Parathyroid adenoma (tissue), 2 donors: ENCODE measurements around the gene RGS12.

Source experiments
- H2AFZ ChIP-seq: fragments of 300-600 bp; sonication (generic); one replicate; pipeline ENCODE4 v1.7.0; 2017; ENCODE audit warnings: antibody characterized with exemption, mild to moderate bottlenecking
- H3K27ac ChIP-seq: fragments of 300-600 bp; sonication (generic); one replicate; pipeline ENCODE4 v1.7.0; 2017
- H3K27me3 ChIP-seq: fragments of 300-600 bp; sonication (generic); one replicate; pipeline ENCODE4 v1.7.0; 2017; ENCODE audit warnings: low read length; ENCODE audit not compliant: control insufficient read depth, insufficient read depth
- H3K36me3 ChIP-seq: fragments of 300-600 bp; sonication (generic); one replicate; pipeline ENCODE4 v1.7.0; 2017; ENCODE audit warnings: low read length; ENCODE audit not compliant: control insufficient read depth, insufficient read depth
- H3K4me1 ChIP-seq: fragments of 300-600 bp; sonication (generic); one replicate; pipeline ENCODE4 v1.7.0; 2017; ENCODE audit warnings: control low read depth
- H3K4me2 ChIP-seq: fragments of 300-600 bp; sonication (generic); one replicate; pipeline ENCODE4 v1.7.0; 2017; ENCODE audit warnings: low read length
- H3K4me3 ChIP-seq: fragments of 300-600 bp; sonication (generic); one replicate; pipeline ENCODE4 v1.7.0; 2017; ENCODE audit warnings: low read depth, low read length
- H3K79me2 ChIP-seq: fragments of 300-600 bp; sonication (generic); one replicate; pipeline ENCODE4 v1.7.0; 2017; ENCODE audit warnings: control low read depth
- H3K9ac ChIP-seq: fragments of 300-600 bp; sonication (generic); one replicate; pipeline ENCODE4 v1.7.0; 2017; ENCODE audit warnings: mild to moderate bottlenecking
- H3K9me3 ChIP-seq: fragments of 300-600 bp; sonication (generic); one replicate; pipeline ENCODE4 v1.7.0; 2017; ENCODE audit warnings: low read length; ENCODE audit not compliant: control insufficient read depth
- CTCF ChIP-seq: fragments of 300-600 bp; sonication (generic); IDR thresholded peaks from one replicate; pipeline ENCODE4 v1.7.0; 2017; ENCODE audit warnings: antibody characterized with exemption, mild to moderate bottlenecking
- donor health status: primary hyperparathyroidism.

RGS12 gene

GRCh38 chr4:3263876-3264193, 29.0 kb upstream of the RGS12 start:
- no peak overlapping the region for H2AFZ ChIP-seq
- no peaks in the 10 kb centered on the region for H3K27me3 ChIP-seq
- H3K4me1 ChIP-seq = no peaks in the 10 kb centered on the region
- no peak overlapping the region for H3K27ac ChIP-seq
- H3K9me3 ChIP-seq = no peaks in the 10 kb centered on the region
- H3K36me3 ChIP-seq = no peaks in the 10 kb centered on the region
- no peaks in the 10 kb centered on the region for H3K79me2 ChIP-seq
- no peak overlapping the region for H3K4me2 ChIP-seq
- H3K4me3 ChIP-seq = no peak overlapping the region
- TF ChIP-seq CTCF = no peak
- H3K9ac ChIP-seq = no peak overlapping the region

- Histone ChIP-seq H3K36me3 (no peaks in the 10 kb centered on the region), H3K9me3 (no peaks in the 10 kb centered on the region), H3K79me2 (no peaks in the 10 kb centered on the region), H2AFZ (no peak overlapping the region), H3K4me1 (no peaks in the 10 kb centered on the region), H3K27ac (no peak overlapping the region), H3K4me2 (no peak overlapping the region), H3K27me3 (no peaks in the 10 kb centered on the region), H3K9ac (no peak overlapping the region), H3K4me3 (no peak overlapping the region)
- no peak for TF ChIP-seq CTCF
Measured at GRCh38 chr4:3266076-3266475, 26.7 kb upstream of the RGS12 start.

- Histone ChIP-seq H3K79me2 (no peaks in the 10 kb centered on the region), H3K4me2 (no peak overlapping the region), H3K27ac (no peak overlapping the region), H3K9ac (no peak overlapping the region), H3K9me3 (no peaks in the 10 kb centered on the region), H3K4me3 (no peak overlapping the region), H3K4me1 (no peaks in the 10 kb centered on the region), H3K36me3 (no peaks in the 10 kb centered on the region), H3K27me3 (no peaks in the 10 kb centered on the region), H2AFZ (no peak overlapping the region)
- TF ChIP-seq CTCF = no peak
Measured at GRCh38 chr4:3267576-3268394, 25.0 kb upstream of the RGS12 start.

GRCh38 chr4:3268395-3269104, 24.3 kb upstream of the RGS12 start:
- H3K36me3 ChIP-seq = no peaks in the 10 kb centered on the region
- H3K4me1 ChIP-seq = no peaks in the 10 kb centered on the region
- no peak overlapping the region for H2AFZ ChIP-seq
- H3K9ac ChIP-seq = no peak overlapping the region
- H3K27ac ChIP-seq = no peak overlapping the region
- no peaks in the 10 kb centered on the region for H3K79me2 ChIP-seq
- H3K27me3 ChIP-seq = no peaks in the 10 kb centered on the region
- H3K9me3 ChIP-seq = no peaks in the 10 kb centered on the region
- H3K4me2 ChIP-seq = no peak overlapping the region
- TF ChIP-seq CTCF = no peak
- H3K4me3 ChIP-seq = no peak overlapping the region
